Body of pancreas (tissue), 4 donors: Measurements from ENCODE around the gene GALNT9.

Experiments used
- CTCF ChIP-seq, 7 experiments: fragments of 450-650 bp in 4 of 7; fragments of 200-600 bp in 3 of 7; sonication (generic) in 3 of 7; IDR thresholded peaks; one replicate each; pipeline ENCODE4 v1.5.1; 2016 to 2019; ENCODE audit warnings: antibody characterized with exemption in 7 of 7
- POLR2A ChIP-seq, 3 donors: fragments of 450-650 bp; IDR thresholded peaks; one replicate each; pipeline ENCODE4 v1.6.1; 2016; ENCODE audit warnings: antibody characterized with exemption in 3 of 3, mild to moderate bottlenecking in 2 of 3

GRCh38 chr12:132176385-132176919 lies 152.9 kb downstream of the GALNT9 start:
- no peak for TF ChIP-seq CTCF (IDR thresholded peaks at IDR 0.05)
- TF ChIP-seq POLR2A (IDR thresholded peaks at IDR 0.05): no peak
